ENCODE results near the gene DUSP9. TPM values are rescaled to one million over a fixed set of nuclear protein-coding genes. Genes with fewer than 3 reads are reported as not detected.
"Not testable (repeated sequence)": the region's sequence is repeated elsewhere in the genome, so short reads cannot be mapped to it uniquely, and the experiment has no call there.

The DUSP9 gene
- total and polyA plus RNA-seq, 12 donors, result 0.03 to 0.09 TPM; not detected in 10

- Histone ChIP-seq H3K4me1 (no peaks in the 10 kb centered on the region), H3K27me3 (peaks cover 0 to 59% (median 6%) of the 10 kb centered on the region in 7 donors), H3K27ac (no peak overlapping the region), H3K9me3 (no peaks in the 10 kb centered on the region), H3K36me3 (no peaks in the 10 kb centered on the region), H3K4me3 (no peak overlapping the region)
- TF ChIP-seq CTCF (IDR thresholded peaks at IDR 0.05), result no peak
- DNase-seq (no peak), ATAC-seq (no peak)
- intact Hi-C loops (cut with DNase I), result loop anchor here in 1 of 10 donors (5.0 kb wide), 1 partner anchor 130 kb away; no protein-coding TSS in a partner anchor
- WGBS, 2 donors, result 46 to 54% methylated on average over 34 to 49 of the region's 53 CpGs
Measured at GRCh38 chrX:153672531-153673427, 25.8 kb downstream of the DUSP9 start.

GRCh38 chrX:153673428-153674218, 26.6 kb downstream of the DUSP9 start, which contains the start of gene PNCK:
PNCK (minus strand) TSS chrX:153673813; CDS start chrX:153673076, 737 bp downstream.
- DNase-seq (no peak), ATAC-seq (peak in 2 of 8 donors; percentile 19 to 33)
- Histone ChIP-seq H3K27me3 (peaks cover 0 to 61% (median 6%) of the 10 kb centered on the region in 7 donors), H3K27ac (no peak within 1 kb of the TSS), H3K4me3 (no peak within 1 kb of the TSS), H3K36me3 (no peaks in the 10 kb centered on the region), H3K9me3 (no peaks in the 10 kb centered on the region), H3K4me1 (no peaks in the 10 kb centered on the region)
- TF ChIP-seq CTCF (IDR thresholded peaks at IDR 0.05), result no peak
- WGBS, 2 donors, result 5 to 6% methylated on average over 31 to 71 of the region's 98 CpGs
- intact Hi-C loops (cut with DNase I), result loop anchor here in 1 of 10 donors (5.0 kb wide), 1 partner anchor 131 kb away; no protein-coding TSS in a partner anchor

GRCh38 chrX:153674219-153674851, 27.3 kb downstream of the DUSP9 start:
- no peak for TF ChIP-seq CTCF (IDR thresholded peaks at IDR 0.05)
- Histone ChIP-seq H3K27me3 (peaks cover 0 to 61% (median 6%) of the 10 kb centered on the region in 7 donors), H3K9me3 (no peaks in the 10 kb centered on the region), H3K4me3 (no peak overlapping the region), H3K4me1 (no peaks in the 10 kb centered on the region), H3K36me3 (no peaks in the 10 kb centered on the region), H3K27ac (no peak overlapping the region)
- no peak for DNase-seq
- 74% methylated on average over 27 of the region's 27 CpGs for WGBS, 2 donors
- intact Hi-C loops (cut with DNase I), result loop anchor here in 1 of 10 donors (5.0 kb wide), 1 partner anchor 132 kb away; no protein-coding TSS in a partner anchor
- no peak for ATAC-seq

DNA sequence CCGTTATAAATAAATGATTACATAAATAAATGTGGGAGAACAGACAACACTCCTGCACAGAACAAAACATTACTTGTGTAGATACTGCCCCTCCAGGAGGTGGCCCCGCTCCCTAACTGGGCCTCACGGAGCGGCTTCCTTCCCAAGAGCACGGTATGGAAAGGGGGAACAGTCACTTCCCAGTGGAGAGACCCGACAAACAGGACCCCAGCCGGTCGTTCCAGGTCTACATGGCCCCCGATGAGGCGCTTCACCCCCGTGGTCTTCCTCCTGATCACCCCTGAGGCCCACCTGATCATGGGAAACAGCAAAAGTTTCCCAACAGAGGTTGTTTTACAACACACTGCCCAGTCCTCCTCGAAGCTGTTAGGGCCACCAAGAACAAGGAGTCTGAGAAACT, 34.2 kb downstream of the DUSP9 start:
- H3K4me3 ChIP-seq, result no peak overlapping the region
- no peaks in the 10 kb centered on the region for H3K4me1 ChIP-seq
- ATAC-seq (no peak), DNase-seq (no peak)
- intact Hi-C loops (cut with DNase I), result loop anchor here in 1 of 10 donors (1.0 kb wide), 1 partner anchor 50 kb away; no protein-coding TSS in a partner anchor
- peaks cover 0 to 66% (median 0%) of the 10 kb centered on the region in 7 donors for H3K27me3 ChIP-seq
- TF ChIP-seq CTCF (IDR thresholded peaks at IDR 0.05), result no peak
- WGBS, 2 donors, result 72 to 81% methylated on average over 12 of the region's 12 CpGs
- no peak overlapping the region for H3K27ac ChIP-seq
- no peaks in the 10 kb centered on the region for H3K9me3 ChIP-seq
- no peaks in the 10 kb centered on the region for H3K36me3 ChIP-seq

DNA sequence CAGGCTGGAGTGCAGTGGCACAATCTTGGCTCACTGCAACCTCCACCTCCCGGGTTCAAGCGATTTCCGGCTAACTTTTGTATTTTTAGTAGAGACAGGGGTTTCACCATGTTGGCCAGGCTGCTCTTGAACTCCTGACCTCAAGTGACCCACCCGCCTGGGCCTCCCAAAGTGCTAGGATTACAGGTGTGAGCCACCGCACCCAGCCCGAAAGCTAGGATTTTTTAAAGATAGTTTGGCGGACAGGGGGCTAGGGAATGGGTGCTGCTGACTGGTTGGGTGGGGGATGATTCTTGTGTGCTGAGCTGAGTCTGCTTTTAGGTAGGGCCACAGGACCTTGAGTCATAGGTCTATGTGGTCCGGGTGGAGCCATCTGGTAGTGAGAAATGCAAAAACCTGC, 36.5 kb downstream of the DUSP9 start:
- H3K36me3 ChIP-seq; ATAC-seq; DNase-seq; intact Hi-C loops (cut with DNase I); H3K9me3 ChIP-seq; H3K4me3 ChIP-seq; H3K27ac ChIP-seq; H3K4me1 ChIP-seq: not testable (repeated sequence)
- H3K27me3 ChIP-seq, result peaks cover 0 to 68% (median 0%) of the 10 kb centered on the region in 7 donors
- 97 to 98% methylated on average over 8 of the region's 8 CpGs for WGBS, 2 donors

Data from heart right ventricle (tissue), 16 donors.